Chondrocyte (in vitro differentiated cells): ENCODE results near the gene ZSCAN1. TPM values are rescaled to one million over a fixed set of nuclear protein-coding genes. Genes with fewer than 3 reads are reported as not detected.

Experiments used
- DNase-seq: peaks from one replicate; pipeline ENCODE4 v3.0.0; 2021; ENCODE audit warnings: mixed read lengths, low spot score
- H3K27ac Mint-ChIP-seq: one replicate; pipeline ENCODE4 v1.8.0; 2021; ENCODE audit warnings: mild to moderate bottlenecking, moderate library complexity, mixed read lengths; ENCODE audit not compliant: unreplicated experiment
- H3K27me3 Mint-ChIP-seq: 2 replicates; pipeline ENCODE4 v1.8.0; 2021; ENCODE audit warnings: low read depth, mixed read lengths
- H3K36me3 Mint-ChIP-seq: 2 replicates; pipeline ENCODE4 v1.8.0; 2021; ENCODE audit warnings: low read depth, mixed read lengths
- H3K4me1 Mint-ChIP-seq: 2 replicates; pipeline ENCODE4 v1.8.0; 2021; ENCODE audit warnings: low read depth, mild to moderate bottlenecking, mixed read lengths
- H3K4me3 Mint-ChIP-seq: one replicate; pipeline ENCODE4 v1.8.0; 2021; ENCODE audit warnings: mild to moderate bottlenecking, moderate library complexity, mixed read lengths; ENCODE audit not compliant: unreplicated experiment
- H3K9me3 Mint-ChIP-seq: 2 replicates; pipeline ENCODE4 v1.8.0; 2021; ENCODE audit warnings: low read depth, mixed read lengths
- total RNA-seq: library from RNA; stranded (reverse); gene quantifications from 3 replicates; pipeline ENCODE4 v1.2.1, GENCODE V29; 2021
- TF ChIP-seq, protein P1 (sequence below): fragments of 200-600 bp; sonication (generic); IDR thresholded peaks from 2 replicates; pipeline ENCODE4 v1.5.0; 2021; ENCODE audit warnings: antibody characterized with exemption, mild to moderate bottlenecking, moderate library complexity

ZSCAN1 gene
- total RNA-seq, 1 donor from 2014 or later = 0.37 TPM

DNA sequence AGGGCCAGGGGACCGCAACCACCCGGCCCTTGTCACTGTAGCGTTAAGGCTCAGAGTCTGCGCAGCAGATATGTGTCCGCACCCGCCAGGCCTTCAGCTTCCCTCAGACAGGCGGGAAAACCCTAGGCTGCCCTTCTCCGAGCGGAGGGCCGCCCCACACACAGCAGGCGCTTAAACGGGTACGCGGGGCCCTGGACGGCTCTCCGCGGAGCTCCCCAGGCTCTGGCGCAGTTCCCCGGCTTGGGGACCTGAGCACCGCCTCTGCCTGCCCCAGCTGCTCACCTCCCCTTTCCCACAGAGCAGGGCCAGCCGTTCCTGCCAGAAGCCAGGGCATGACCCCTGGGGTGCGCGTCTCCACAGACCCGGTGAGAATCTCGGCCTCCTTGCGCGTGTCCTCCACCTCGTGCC, 25.9 kb downstream of the ZSCAN1 start:
- Mint-ChIP-seq H3K27me3 (no peaks in the 10 kb centered on the region), H3K4me1 (peaks cover 8% of the 10 kb centered on the region), H3K4me3 (peak overlapping the region; percentile 76), H3K27ac (no peak overlapping the region), H3K36me3 (peaks cover 26% of the 10 kb centered on the region), H3K9me3 (peaks cover 48% of the 10 kb centered on the region)
- TF ChIP-seq, protein P1, sequence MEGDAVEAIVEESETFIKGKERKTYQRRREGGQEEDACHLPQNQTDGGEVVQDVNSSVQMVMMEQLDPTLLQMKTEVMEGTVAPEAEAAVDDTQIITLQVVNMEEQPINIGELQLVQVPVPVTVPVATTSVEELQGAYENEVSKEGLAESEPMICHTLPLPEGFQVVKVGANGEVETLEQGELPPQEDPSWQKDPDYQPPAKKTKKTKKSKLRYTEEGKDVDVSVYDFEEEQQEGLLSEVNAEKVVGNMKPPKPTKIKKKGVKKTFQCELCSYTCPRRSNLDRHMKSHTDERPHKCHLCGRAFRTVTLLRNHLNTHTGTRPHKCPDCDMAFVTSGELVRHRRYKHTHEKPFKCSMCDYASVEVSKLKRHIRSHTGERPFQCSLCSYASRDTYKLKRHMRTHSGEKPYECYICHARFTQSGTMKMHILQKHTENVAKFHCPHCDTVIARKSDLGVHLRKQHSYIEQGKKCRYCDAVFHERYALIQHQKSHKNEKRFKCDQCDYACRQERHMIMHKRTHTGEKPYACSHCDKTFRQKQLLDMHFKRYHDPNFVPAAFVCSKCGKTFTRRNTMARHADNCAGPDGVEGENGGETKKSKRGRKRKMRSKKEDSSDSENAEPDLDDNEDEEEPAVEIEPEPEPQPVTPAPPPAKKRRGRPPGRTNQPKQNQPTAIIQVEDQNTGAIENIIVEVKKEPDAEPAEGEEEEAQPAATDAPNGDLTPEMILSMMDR = no peak
- DNase-seq = no peak

DNA sequence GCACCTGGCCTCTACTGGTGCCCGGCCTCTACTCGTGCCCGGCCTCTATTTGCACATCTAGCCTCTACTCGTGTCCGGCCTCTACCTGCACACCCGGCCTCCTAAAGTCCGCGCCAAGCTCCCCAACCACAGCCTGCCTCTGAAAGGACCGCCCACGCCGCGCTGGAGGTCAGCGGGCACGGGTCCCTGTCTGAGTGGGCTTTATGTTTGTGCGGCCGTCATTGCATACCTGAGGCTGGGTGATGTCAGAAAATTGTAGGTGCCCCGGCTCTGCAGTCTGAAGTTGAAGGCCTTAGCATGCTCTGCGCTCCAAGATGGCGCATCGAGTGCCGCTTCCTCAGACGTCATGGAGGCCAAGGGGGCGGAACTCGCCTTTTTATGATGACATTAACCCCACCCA, 26.4 kb downstream of the ZSCAN1 start:
- TF ChIP-seq, protein P1 = no peak
- Mint-ChIP-seq H3K4me3 (peak overlapping the region; percentile 38), H3K36me3 (peaks cover 30% of the 10 kb centered on the region), H3K27ac (no peak overlapping the region), H3K9me3 (peaks cover 51% of the 10 kb centered on the region), H3K4me1 (peaks cover 8% of the 10 kb centered on the region), H3K27me3 (no peaks in the 10 kb centered on the region)
- DNase-seq = no peak

DNA sequence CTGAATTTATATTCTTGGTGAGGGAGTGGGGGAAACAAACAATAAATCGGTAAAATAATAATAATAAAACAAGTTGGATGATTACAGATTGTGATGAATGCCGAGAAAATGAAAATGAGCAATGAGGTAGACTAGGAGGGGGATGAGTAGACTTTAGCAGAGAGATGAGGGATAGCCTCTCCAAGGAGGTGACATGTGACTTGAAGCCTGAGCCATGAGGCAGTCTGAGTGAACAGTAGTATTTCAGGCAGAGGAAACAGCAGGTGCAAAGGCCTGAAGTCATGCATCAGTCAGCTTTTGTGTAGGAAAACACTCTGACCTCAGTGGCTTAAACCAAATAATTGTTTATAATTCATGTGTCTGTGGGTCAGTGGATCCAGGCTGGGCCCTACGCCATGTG, 29.9 kb downstream of the ZSCAN1 start:
- Mint-ChIP-seq H3K36me3 (peaks cover 57% of the 10 kb centered on the region), H3K9me3 (peaks cover 70% of the 10 kb centered on the region), H3K4me1 (peaks cover 7% of the 10 kb centered on the region), H3K27me3 (no peaks in the 10 kb centered on the region), H3K27ac (no peak overlapping the region), H3K4me3 (no peak overlapping the region)
- DNase-seq = no peak
- TF ChIP-seq, protein P1 = no peak

DNA sequence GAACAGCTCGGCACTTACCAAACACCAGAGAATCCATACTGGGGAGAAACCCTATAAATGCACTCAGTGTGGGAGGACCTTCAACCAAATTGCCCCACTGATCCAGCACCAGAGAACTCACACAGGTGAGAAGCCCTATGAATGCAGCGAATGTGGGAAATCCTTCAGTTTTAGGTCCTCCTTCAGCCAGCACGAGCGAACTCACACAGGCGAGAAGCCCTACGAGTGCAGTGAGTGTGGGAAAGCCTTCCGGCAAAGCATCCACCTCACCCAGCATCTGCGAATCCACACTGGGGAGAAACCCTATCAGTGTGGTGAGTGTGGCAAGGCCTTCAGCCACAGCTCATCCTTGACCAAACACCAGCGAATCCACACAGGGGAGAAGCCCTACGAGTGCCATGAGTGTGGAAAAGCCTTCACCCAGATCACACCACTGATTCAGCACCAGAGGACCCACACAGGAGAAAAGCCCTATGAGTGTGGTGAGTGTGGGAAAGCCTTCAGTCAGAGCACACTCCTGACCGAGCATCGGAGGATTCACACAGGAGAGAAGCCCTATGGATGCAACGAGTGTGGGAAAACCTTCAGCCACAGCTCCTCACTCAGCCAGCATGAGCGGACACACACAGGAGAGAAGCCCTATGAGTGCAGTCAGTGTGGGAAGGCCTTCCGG, 33.6 kb downstream of the ZSCAN1 start:
- DNase-seq = no peak
- H3K27ac Mint-ChIP-seq = no peak overlapping the region
- TF ChIP-seq, protein P1 = no peak
- no peak overlapping the region for H3K4me3 Mint-ChIP-seq
- H3K27me3 Mint-ChIP-seq = no peaks in the 10 kb centered on the region
- H3K9me3 Mint-ChIP-seq = peaks cover 81% of the 10 kb centered on the region
- H3K36me3 Mint-ChIP-seq = peaks cover 62% of the 10 kb centered on the region
- no peaks in the 10 kb centered on the region for H3K4me1 Mint-ChIP-seq

DNA sequence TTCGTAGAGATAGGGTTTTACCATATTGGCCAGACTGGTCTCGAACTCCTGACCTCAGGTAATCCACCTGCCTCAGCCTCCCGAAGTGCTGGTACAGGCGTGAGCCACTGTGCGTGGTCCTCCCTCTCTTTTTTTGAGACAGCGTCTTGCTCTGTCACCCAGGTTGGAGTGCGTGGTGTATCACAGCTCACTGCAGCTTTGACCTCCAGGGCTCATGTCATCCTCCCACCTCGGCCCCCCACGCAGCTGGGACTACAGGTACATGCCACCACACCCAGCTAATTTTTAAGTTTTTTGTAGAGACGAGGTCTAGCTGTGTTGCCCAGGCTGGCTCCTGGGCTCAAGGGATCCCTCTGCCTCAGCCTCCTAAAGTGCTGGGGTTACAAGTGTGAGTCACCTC, 46.0 kb downstream of the ZSCAN1 start:
- peaks cover 47% of the 10 kb centered on the region for H3K9me3 Mint-ChIP-seq
- no peak for DNase-seq
- no peaks in the 10 kb centered on the region for H3K27me3 Mint-ChIP-seq
- TF ChIP-seq, protein P1 = no peak
- H3K4me1 Mint-ChIP-seq = no peaks in the 10 kb centered on the region
- no peak overlapping the region for H3K27ac Mint-ChIP-seq
- H3K4me3 Mint-ChIP-seq = no peak overlapping the region
- H3K36me3 Mint-ChIP-seq = peaks cover 17% of the 10 kb centered on the region
